ENCODE data around the gene FBXL2. TPM values are rescaled to one million over a fixed set of nuclear protein-coding genes. Genes with fewer than 3 reads are reported as not detected.

The FBXL2 gene
- total and polyA plus RNA-seq, 2 of the 4 experiments (the other 2 are of a cell fraction), result 15.8 to 21.0 TPM

DNA sequence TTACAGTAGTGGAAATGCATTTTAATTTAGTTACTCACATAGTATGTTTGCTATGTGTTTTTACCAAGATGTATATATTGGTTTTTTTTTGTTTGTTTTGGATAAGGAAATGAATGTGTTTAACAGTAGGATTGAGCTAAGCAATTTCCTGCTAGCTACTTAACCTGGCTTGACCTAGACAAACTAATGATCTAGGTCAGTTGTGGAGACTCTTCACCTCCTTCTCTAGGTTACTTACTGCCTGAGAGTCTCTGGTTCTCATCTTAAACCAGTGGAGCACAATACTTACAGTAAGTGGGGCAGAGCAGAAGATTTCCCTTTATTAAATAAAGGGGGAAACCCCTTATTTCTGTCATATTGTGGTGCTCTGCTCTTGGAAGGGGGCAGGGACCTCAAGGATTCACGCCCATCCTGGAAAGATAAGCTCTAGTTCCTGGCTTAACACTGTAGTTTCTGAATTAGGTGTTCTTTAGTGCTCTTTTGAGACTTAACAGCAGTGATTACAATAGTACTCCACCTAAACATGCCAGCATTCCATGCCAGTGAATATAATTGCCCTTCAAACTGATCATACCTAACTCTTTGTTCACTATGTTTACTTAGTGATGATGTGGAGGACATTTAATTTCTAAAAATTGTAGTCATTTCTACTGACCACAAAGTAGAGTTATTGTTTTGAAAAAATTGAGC is 83.0 kb downstream of the FBXL2 start (continued):
- TF ChIP-seq SMC3 (IDR thresholded peaks at IDR 0.05; ENCODE audit: low read depth, low read length), result no peak
- no peak for TF ChIP-seq POLR2A (IDR thresholded peaks at IDR 0.05; ENCODE audit: low read depth, low read length)
- TF ChIP-seq BHLHE40 (IDR thresholded peaks at IDR 0.05; ENCODE audit: low read depth, low read length), result no peak

- Histone ChIP-seq H2AK9ac (replicated peaks; ENCODE audit: low read depth, low read length, poor library complexity) (no peak overlapping the region), H3K4ac (ENCODE audit: low read depth, low read length) (0 out of 2 replicates have a peak overlapping the region, but pooled peaks have one; percentile 29), H3K4me2 (ENCODE audit: low read depth, low read length) (no peak overlapping the region), H3K4me1 (ENCODE audit: control insufficient read depth, insufficient read depth, low read length) (peaks cover 8% of the 10 kb centered on the region), H3K79me1 (ENCODE audit: low read depth in 1 of 2, low read length in 2 of 2) (peaks cover 4 to 17% of the 10 kb centered on the region in 2 experiments; a peak in 2 of 4 replicates), H2AFZ (replicated peaks; ENCODE audit: low read length, poor library complexity) (no peak overlapping the region), H3K4me3 (ENCODE audit: insufficient read depth, low read depth, low read length) (no peak overlapping the region), H3K36me3 (ENCODE audit: control insufficient read depth, insufficient read depth, low read length) (no peaks in the 10 kb centered on the region), H4K20me1 (ENCODE audit: insufficient read depth, low read length) (no peaks in the 10 kb centered on the region), H3K9ac (ENCODE audit: low read depth, low read length) (no peak overlapping the region), H4K91ac (ENCODE audit: insufficient read depth, low read depth, low read length) (no peak overlapping the region; the same call in 1 of the 2 replicates), H3K27me3 (ENCODE audit: control insufficient read depth, insufficient read depth, low read length) (no peaks in the 10 kb centered on the region), H3K14ac (replicated peaks; ENCODE audit: low read depth, low read length) (peak overlapping the region; percentile 74), H3K18ac (ENCODE audit: low read depth, low read length) (no peak overlapping the region), H3K27ac (ENCODE audit: insufficient read depth, low read length) (no peak overlapping the region), H2BK20ac (ENCODE audit: low read depth, low read length) (no peak overlapping the region), H3K56ac (ENCODE audit: extremely low read depth, insufficient read depth, low read length) (no peak overlapping the region), H2BK15ac (ENCODE audit: low read depth, low read length) (no peak overlapping the region), H3K9me1 (ENCODE audit: insufficient read depth, low read length) (peaks cover 2% of the 10 kb centered on the region), H2AK5ac (ENCODE audit: low read depth, low read length) (peak overlapping the region; percentile 64; the same call in 1 of the 2 replicates), H4K5ac (ENCODE audit: low read depth, low read length) (no peak overlapping the region), H2BK120ac (ENCODE audit: low read depth, low read length) (peak overlapping the region; percentile 49), H4K8ac (ENCODE audit: low read depth in 2 of 2, low read length in 2 of 2) (0 out of 4 replicates have a peak overlapping the region, but pooled peaks of 1 of the 2 experiments have one; percentile 21), H2BK5ac (ENCODE audit: low read depth, low read length, poor library complexity, severe bottlenecking) (no peak overlapping the region), H3K23ac (ENCODE audit: low read depth, low read length) (no peak overlapping the region), H3K9me3 (ENCODE audit: control insufficient read depth, insufficient read depth, low read length) (no peaks in the 10 kb centered on the region)
- BruUV-seq (replicated peaks), result no TSS peak
- ChIA-PET POLR2A (ENCODE audit: unreplicated experiment) (no interaction called here), CTCF (interaction anchor here (0.5 to 1.2 kb wide), 2 partner anchors 53 to 232 kb away, joined by 3 read pairs; no protein-coding TSS in a partner anchor)
- WGBS, 2 experiments (ENCODE audit: extremely low coverage in 2 of 2, insufficient read length in 1 of 2), result no CpG with 5 or more reads among the region's 3 CpGs
- peak; percentile 18 for DNase-seq
- dilution Hi-C loops (cut with HindIII; ENCODE audit: low sequenced_read_pairs, unreplicated experiment) (no loop called here), intact Hi-C loops (cut with micrococcal nuclease) (loop anchor here (5.0 kb wide), 1 partner anchor 86 kb away; the partner anchor contains the start of gene FBXL2), in situ Hi-C loops (cut with MboI; ENCODE audit: low sequenced_read_pairs) (loop anchor here (25.0 kb wide), 1 partner anchor 401 kb away; the partner anchor contains the start of gene CCR4)
- no peak for TF ChIP-seq MAFK (IDR thresholded peaks at IDR 0.05; ENCODE audit: low read depth, low read length)
- TF ChIP-seq RAD21 (IDR thresholded peaks at IDR 0.05; ENCODE audit: low read length), result no peak
- TF ChIP-seq CEBPB (IDR thresholded peaks at IDR 0.05; ENCODE audit: low read depth, low read length), result no peak
- TF ChIP-seq POLR2A (IDR thresholded peaks at IDR 0.05; ENCODE audit: low read depth, low read length), result no peak
- no peak for ATAC-seq (ENCODE audit: low read depth)
These were observed 86.0 kb downstream of the FBXL2 start for GRCh38 chr3:33363113-33363800.
